NB4 (cell line): Measurements from ENCODE around the gene ARVCF.

Experiments
- DNase-seq: peaks from one replicate; pipeline ENCODE4 v3.0.0; 2010; ENCODE audit warnings: low read depth
- H3K4me3 ChIP-seq: one replicate; pipeline ENCODE4 v1.5.1; 2011; ENCODE audit warnings: mild to moderate bottlenecking, low read depth, low read length, moderate library complexity
- MYC ChIP-seq: IDR thresholded peaks from 2 replicates; pipeline ENCODE4 v1.6.1; 2011; ENCODE audit warnings: low read depth, low read length
- POLR2A ChIP-seq: IDR thresholded peaks from 2 replicates; pipeline ENCODE4 v1.6.1; 2011; ENCODE audit warnings: mild to moderate bottlenecking; ENCODE audit not compliant: insufficient read length; ENCODE audit errors: extremely low read depth
- TF ChIP-seq, protein P1 (sequence below): IDR thresholded peaks from one replicate; pipeline ENCODE4 v1.5.1; 2012; ENCODE audit warnings: low read depth, low read length
- TF ChIP-seq, protein P2 (sequence below): IDR thresholded peaks from 2 replicates; pipeline ENCODE4 v1.6.1; 2011; ENCODE audit warnings: low read depth, low read length

Gene ARVCF

DNA sequence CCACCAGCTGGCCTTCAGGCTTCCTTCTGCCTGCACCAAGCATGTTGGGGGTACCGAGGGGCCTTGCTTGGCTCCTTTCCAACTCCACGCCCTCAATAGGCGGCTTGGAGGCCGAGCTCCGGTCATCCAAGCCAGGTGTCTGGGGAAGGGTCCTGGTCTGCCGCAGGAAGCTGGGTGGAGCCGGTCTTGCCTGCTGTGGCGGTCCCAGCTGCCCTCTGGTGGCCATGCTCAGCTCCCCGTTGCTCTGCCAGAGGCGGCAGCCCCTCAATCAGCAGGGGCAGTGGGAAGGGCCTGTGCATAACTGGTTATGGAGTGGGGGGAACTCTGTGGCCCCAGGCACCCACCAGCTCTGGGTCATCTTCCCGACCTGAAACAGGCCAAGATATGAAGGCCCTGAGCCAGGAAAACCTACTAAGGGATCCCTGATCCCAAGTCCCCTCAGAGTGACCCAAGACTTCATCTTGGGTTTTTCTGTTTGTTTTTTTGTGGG lies 3.2 kb downstream of the ARVCF start:
- no peak overlapping the region for H3K4me3 ChIP-seq
- TF ChIP-seq, protein P1, sequence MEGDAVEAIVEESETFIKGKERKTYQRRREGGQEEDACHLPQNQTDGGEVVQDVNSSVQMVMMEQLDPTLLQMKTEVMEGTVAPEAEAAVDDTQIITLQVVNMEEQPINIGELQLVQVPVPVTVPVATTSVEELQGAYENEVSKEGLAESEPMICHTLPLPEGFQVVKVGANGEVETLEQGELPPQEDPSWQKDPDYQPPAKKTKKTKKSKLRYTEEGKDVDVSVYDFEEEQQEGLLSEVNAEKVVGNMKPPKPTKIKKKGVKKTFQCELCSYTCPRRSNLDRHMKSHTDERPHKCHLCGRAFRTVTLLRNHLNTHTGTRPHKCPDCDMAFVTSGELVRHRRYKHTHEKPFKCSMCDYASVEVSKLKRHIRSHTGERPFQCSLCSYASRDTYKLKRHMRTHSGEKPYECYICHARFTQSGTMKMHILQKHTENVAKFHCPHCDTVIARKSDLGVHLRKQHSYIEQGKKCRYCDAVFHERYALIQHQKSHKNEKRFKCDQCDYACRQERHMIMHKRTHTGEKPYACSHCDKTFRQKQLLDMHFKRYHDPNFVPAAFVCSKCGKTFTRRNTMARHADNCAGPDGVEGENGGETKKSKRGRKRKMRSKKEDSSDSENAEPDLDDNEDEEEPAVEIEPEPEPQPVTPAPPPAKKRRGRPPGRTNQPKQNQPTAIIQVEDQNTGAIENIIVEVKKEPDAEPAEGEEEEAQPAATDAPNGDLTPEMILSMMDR: peak; percentile 53
- TF ChIP-seq, protein P2, sequence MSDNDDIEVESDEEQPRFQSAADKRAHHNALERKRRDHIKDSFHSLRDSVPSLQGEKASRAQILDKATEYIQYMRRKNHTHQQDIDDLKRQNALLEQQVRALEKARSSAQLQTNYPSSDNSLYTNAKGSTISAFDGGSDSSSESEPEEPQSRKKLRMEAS: no peak
- DNase-seq: peak; percentile 46

DNA sequence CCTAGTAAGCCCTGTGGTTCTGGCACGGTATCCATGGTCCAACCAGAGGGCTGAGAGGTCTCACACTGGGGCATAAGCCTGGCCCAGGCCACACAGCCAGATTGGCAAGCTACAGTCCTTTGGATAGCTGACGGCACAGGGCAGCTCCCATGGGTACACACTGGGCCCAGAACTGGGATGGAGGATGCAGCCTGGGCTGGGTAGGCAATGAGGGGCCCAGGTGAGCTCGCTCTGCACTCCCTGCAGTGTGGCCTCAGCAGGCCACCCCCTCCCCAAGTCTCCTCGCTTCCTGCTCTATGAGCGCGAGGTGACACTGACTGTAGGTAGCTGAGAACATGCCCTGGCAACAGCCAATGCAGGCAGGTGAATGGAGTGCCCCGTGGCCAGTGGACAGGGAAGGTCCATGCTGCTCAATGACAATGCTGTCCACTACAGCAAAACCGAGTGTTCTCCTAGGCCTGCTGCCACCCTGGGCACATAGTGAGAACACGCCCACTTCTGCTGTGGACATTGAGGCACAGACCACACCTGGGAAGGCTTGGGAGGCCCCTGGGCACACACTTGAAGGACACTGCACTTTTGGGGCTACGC lies 3.8 kb downstream of the ARVCF start:
- TF ChIP-seq POLR2A: no peak
- TF ChIP-seq, protein P1: no peak
- TF ChIP-seq, protein P2: no peak
- no peak for TF ChIP-seq MYC
- no peak for DNase-seq

DNA sequence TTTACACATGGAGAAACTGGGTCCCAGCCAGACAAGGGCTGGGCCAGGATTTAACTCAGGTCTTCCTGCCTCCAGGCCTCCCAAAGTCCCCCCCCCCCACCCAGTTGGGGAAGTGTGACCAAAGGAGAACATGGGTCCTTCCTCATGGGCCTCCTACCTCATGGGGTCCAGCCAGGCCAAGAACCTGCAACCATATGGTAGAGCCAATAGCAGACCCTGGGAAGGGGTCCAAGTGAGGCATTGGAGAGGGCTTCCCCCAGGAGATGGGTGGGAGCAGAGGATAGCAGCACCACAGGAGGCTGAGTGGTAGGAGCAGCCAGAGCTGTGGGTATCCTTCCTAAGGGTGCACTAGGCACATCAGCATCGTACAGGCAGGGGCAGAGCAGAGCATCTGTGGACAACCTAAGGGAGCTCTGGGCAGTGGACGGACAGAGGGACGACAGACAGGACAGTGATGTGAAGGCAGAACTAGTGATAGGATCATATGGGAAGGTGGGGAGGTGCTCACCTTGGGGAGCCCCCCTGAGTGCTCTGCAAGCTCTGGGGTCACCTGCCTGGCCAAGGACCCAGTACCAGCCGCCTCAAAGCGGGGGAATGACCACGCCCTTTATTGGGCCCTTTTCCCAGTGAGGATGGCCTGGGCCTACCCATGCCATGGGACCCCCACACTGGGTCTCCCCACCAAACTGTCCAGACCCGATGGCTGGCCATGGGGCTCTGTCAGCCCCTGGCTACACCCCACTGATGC lies 4.5 kb downstream of the ARVCF start:
- TF ChIP-seq, protein P2: no peak
- no peak overlapping the region for H3K4me3 ChIP-seq
- DNase-seq: no peak

More for the DNA sequence above, 3.8 kb downstream of the ARVCF start:
- no peak overlapping the region for H3K4me3 ChIP-seq

DNA sequence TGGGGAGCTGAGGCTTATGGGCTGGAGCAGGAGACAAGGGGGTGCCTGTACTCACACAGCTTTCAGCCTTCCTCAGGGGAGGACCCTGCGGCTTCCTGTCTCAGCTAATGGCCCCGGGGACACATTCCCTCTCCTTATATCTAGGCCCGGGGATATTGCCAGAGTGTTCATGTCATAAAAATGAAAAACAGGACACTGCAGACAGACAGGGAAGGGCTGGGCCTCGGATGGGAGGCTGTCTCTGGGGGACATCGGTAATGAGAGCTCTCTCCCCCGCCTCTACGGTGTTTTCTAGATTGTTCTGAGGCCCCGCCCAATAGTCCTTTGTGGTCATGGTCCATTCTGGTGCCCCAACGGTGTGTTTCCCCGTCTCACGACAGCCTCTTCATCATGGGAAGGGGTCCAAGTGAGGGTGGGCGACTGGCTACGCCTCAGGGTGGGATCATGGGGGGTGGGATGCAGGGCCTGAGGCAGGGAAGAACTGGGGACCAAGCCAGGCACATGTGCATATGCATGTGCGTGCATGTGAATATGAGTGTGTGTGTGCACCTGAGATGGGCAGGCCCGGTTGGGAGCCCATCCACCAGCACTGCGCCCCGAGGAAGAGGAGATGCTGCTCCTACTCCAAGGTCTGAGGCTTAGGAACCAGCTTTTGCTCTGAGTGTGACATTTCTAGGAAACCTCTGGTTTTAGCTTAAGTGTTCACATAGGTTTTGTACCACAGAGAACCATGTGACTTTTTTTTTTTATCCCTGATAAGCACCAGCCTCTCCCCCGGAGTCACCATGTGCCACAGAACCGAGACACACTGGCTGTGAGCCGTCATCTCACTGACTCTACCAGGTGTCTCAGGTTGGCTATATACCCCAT lies 5.3 kb downstream of the ARVCF start:
- DNase-seq: no peak
- TF ChIP-seq POLR2A (no peak), MYC (no peak)
- TF ChIP-seq, protein P1: no peak
- TF ChIP-seq, protein P2: no peak
- H3K4me3 ChIP-seq: no peak overlapping the region

DNA sequence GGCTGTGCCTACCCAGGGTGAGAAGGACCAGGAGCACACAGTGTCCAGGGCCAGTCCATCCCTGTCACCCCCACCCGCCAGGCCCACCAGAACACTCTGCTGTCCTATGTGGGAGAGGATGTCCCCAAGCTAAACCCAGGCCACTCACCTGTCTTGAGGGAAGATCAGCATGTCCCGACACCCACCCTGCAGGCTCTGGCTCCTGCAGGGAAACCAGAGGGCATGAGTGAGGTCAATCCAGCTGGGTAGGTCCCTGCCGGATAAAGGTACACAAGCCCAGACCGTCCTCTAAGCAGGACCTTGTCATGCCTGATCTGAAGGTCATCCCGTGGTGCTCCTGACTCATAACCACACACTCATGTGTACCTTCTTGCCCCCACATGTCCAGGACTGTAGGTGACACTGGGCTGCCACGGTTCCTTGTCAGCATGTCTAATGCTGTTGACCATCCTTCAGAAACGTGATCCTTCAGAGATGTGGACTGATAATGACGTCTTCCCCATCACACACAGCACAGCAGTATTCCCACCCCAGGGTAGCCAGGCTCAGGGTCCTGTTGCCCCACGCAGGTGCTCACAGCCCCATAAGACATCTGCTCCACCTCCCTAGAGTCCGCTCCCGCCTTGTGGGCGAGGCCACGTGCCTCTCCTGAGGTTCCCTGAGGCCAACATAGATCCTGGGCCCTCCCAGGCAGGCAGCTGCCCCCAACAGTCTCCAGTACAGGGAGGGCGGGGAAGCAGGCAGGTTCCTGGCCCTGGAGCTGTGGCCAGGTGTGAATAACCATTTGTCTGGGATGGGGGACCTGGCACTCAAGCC lies 6.1 kb downstream of the ARVCF start:
- H3K4me3 ChIP-seq: no peak overlapping the region
- DNase-seq: no peak
- TF ChIP-seq POLR2A: no peak
- TF ChIP-seq, protein P2: no peak
- TF ChIP-seq MYC: no peak
- TF ChIP-seq, protein P1: no peak
